Neural cell (in vitro differentiated cells): ENCODE measurements around the gene TNS3. TPM values are rescaled to one million over a fixed set of nuclear protein-coding genes. Genes with fewer than 3 reads are reported as not detected.

ENCODE experiments used
- H2AFZ ChIP-seq: fragments of 200-600, 300-800 bp; sonication (generic), shearing (Covaris generic); 2 replicates; pipeline ENCODE4 v1.6.0; 2014; ENCODE audit warnings: low read depth, mild to moderate bottlenecking, antibody characterized with exemption, low read length, moderate library complexity
- H3F3A ChIP-seq: fragments of 200-600 bp; shearing (Covaris generic); 2 replicates; pipeline ENCODE4 v1.6.1; 2016; ENCODE audit warnings: mild to moderate bottlenecking, moderate library complexity, mixed read lengths, antibody characterized with exemption, low read length; ENCODE audit not compliant: insufficient read depth, poor library complexity, severe bottlenecking
- H3K27ac ChIP-seq: fragments of 200-600, 300-800 bp; sonication (generic), shearing (Covaris generic); 2 replicates; pipeline ENCODE4 v1.5.1; 2014; ENCODE audit warnings: mild to moderate bottlenecking, low read length, moderate library complexity
- H3K27me3 ChIP-seq: fragments of 300-800, 200-600 bp; sonication (generic), shearing (Covaris generic); 2 replicates; pipeline ENCODE4 v1.6.0; 2014; ENCODE audit warnings: mild to moderate bottlenecking, low read depth, low read length, moderate library complexity; ENCODE audit not compliant: insufficient read depth
- H3K36me3 ChIP-seq: fragments of 300-800, 200-600 bp; sonication (generic), shearing (Covaris generic); 2 replicates; pipeline ENCODE4 v1.5.1; 2014; ENCODE audit warnings: mild to moderate bottlenecking, antibody characterized with exemption, low read length, moderate library complexity; ENCODE audit not compliant: insufficient read depth
- H3K4me2 ChIP-seq: fragments of 300-800, 200-600 bp; sonication (generic), shearing (Covaris generic); 2 replicates; pipeline ENCODE4 v1.6.0; 2014; ENCODE audit warnings: mild to moderate bottlenecking, low read length
- H3K4me3 ChIP-seq: fragments of 300-800, 200-600 bp; sonication (generic), shearing (Covaris generic); 2 replicates; pipeline ENCODE4 v1.5.1; 2014; ENCODE audit warnings: mild to moderate bottlenecking, low read length, moderate library complexity
- H3K79me2 ChIP-seq: fragments of 200-600 bp; shearing (Covaris generic); replicated peaks from 2 replicates; pipeline ENCODE4 v1.6.0; 2014; ENCODE audit warnings: mild to moderate bottlenecking, low read length, moderate library complexity; ENCODE audit not compliant: insufficient read depth
- H3K9ac ChIP-seq: fragments of 300-800, 200-600 bp; sonication (generic), shearing (Covaris generic); 2 replicates; pipeline ENCODE4 v1.6.1; 2016; ENCODE audit warnings: mild to moderate bottlenecking, low read length, mixed read lengths
- H3K9me2 ChIP-seq: fragments of 200-600 bp; shearing (Covaris generic); 2 replicates; pipeline ENCODE4 v1.6.1; 2016; ENCODE audit warnings: mild to moderate bottlenecking, low read length, mixed read lengths; ENCODE audit not compliant: insufficient read depth
- H3K9me3 ChIP-seq: fragments of 200-600, 300-800 bp; sonication (generic), shearing (Covaris generic); 2 replicates; pipeline ENCODE4 v1.6.1; 2016; ENCODE audit warnings: mild to moderate bottlenecking, mixed run types, low read length, moderate library complexity, mixed read lengths
- H4K20me1 ChIP-seq: fragments of 200-600 bp; shearing (Covaris generic); 2 replicates; pipeline ENCODE4 v1.6.1; 2016; ENCODE audit warnings: mild to moderate bottlenecking, mixed run types; ENCODE audit not compliant: insufficient read depth
- EP300 ChIP-seq: fragments of 450-650 bp; conservative IDR thresholded peaks from 2 replicates; pipeline ENCODE4 v1.6.1; 2014; ENCODE audit warnings: antibody characterized with exemption, mild to moderate bottlenecking, moderate library complexity; ENCODE audit not compliant: poor library complexity, severe bottlenecking
- EZH2 ChIP-seq: fragments of 200-600, 300-800 bp; shearing (Covaris generic), sonication (generic); IDR thresholded peaks from 2 replicates; pipeline ENCODE4 v1.6.1; 2014; ENCODE audit warnings: antibody characterized with exemption, low read length, borderline replicate concordance, mild to moderate bottlenecking; ENCODE audit not compliant: insufficient read depth, poor library complexity, severe bottlenecking
- MXI1 ChIP-seq: fragments of 450-650 bp; conservative IDR thresholded peaks from 2 replicates; pipeline ENCODE4 v1.6.1; 2014; ENCODE audit warnings: antibody characterized with exemption, mild to moderate bottlenecking; ENCODE audit not compliant: poor library complexity, severe bottlenecking
- POLR2AphosphoS5 ChIP-seq: IDR thresholded peaks from 2 replicates; pipeline ENCODE4 v1.6.1; 2012
- RAD21 ChIP-seq: fragments of 450-650 bp; conservative IDR thresholded peaks from 2 replicates; pipeline ENCODE4 v1.6.1; 2014; ENCODE audit warnings: antibody characterized with exemption, mild to moderate bottlenecking, moderate library complexity
- SMC3 ChIP-seq: fragments of 450-650 bp; conservative IDR thresholded peaks from 2 replicates; pipeline ENCODE4 v1.6.1; 2014; ENCODE audit warnings: antibody characterized with exemption, mild to moderate bottlenecking, moderate library complexity; ENCODE audit not compliant: poor library complexity
- TAF1 ChIP-seq: IDR thresholded peaks from 2 replicates; pipeline ENCODE4 v1.6.1; 2012; ENCODE audit warnings: low read depth
- polyA plus RNA-seq: library from polyadenylated mRNA; depleted of rRNA; stranded (reverse); fragments of >200 nt; gene quantifications from 2 replicates; pipeline ENCODE4 v1.2.3, GENCODE V29; 2014
- TF ChIP-seq, protein P1 (sequence below): fragments of 450-650 bp; IDR thresholded peaks from 2 replicates; pipeline ENCODE4 v1.5.1; 2014; ENCODE audit warnings: antibody characterized with exemption, mild to moderate bottlenecking, moderate library complexity; ENCODE audit not compliant: poor library complexity, severe bottlenecking
- TF ChIP-seq, protein P2 (sequence below): IDR thresholded peaks from 2 replicates; pipeline ENCODE4 v1.6.1; 2012; ENCODE audit warnings: borderline replicate concordance

The TNS3 gene
- polyA plus RNA-seq, 1 donor from 2014 or later = 0.58 TPM

DNA sequence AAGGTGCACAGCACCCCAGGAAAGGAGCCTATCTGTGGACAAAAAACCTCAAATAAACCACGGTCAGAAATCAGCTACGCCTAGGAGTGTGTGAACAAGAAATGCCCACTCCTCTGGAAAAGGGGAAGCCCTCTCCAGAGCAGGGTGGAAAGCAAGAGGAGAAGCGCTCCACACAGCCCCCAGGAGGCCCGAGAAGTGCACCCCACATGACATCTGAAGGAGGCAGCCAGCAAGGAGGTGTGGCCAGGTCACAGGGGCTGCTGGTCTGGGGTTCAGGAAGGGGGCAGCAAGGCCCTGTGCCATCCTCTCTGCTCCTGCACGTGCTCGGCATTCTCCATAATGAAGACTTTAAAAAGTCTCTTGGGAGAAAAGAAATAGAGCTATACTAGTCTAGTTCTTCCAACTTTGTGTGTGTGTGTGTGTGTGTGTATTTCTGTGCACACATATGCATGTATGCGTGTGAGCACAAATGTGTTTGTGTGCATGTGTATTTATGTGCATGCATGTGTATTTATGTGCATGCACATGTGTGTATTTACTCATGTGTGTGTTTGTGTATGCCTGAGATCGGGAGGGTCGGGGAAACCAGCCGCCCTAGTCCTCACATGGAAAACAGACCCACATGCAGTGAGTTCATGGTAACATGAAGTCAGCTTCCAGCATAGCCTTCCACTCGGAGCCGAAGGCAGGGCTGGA is 76.5 kb downstream of the TNS3 start:
- H3K27ac ChIP-seq = no peak overlapping the region
- H3K79me2 ChIP-seq = no peaks in the 10 kb centered on the region
- H3K36me3 ChIP-seq = no peaks in the 10 kb centered on the region

DNA sequence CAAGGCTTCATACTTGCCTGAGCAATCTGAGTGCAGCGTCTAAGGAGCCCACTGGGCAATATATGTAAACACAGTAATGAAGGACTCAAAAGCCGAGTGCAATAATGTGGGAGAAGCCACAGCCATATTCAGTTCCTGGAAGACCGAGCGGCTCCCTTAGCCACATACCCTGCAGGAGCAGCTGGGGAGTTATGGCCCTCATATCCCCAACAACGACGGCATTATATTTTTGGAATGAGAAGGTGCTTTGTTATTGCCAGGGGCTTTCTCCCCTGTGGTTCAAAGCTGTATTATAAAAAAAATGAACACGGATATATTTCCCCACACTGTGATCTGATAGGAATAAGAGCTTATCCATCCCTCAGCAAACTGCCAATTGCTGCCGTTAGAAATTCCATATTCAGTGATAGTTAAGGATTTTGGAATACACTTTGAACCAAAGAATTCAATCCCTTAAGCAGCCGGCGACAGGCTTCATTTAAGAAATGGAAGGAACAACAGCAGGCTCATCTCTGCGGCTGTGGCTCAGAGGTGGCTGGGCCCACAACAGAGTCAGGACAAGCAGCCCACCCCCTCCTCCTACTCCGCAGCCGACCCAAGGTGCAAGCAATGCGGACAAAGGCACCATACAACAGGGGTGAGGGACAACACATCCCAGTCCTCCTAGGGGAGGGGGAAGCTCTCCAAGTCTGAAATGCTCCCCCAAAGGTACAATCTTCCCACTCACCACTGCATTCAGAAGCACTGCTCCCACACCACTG is 77.2 kb downstream of the TNS3 start:
- H3K4me3 ChIP-seq = no peak overlapping the region
- no peak overlapping the region for H2AFZ ChIP-seq
- H3K9me2 ChIP-seq = no peaks in the 10 kb centered on the region
- no peaks in the 10 kb centered on the region for H3K36me3 ChIP-seq
- TF ChIP-seq RAD21 (no peak), POLR2AphosphoS5 (no peak), MXI1 (no peak), SMC3 (no peak), EP300 (no peak), TAF1 (no peak), EZH2 (no peak)
- TF ChIP-seq, protein P1, sequence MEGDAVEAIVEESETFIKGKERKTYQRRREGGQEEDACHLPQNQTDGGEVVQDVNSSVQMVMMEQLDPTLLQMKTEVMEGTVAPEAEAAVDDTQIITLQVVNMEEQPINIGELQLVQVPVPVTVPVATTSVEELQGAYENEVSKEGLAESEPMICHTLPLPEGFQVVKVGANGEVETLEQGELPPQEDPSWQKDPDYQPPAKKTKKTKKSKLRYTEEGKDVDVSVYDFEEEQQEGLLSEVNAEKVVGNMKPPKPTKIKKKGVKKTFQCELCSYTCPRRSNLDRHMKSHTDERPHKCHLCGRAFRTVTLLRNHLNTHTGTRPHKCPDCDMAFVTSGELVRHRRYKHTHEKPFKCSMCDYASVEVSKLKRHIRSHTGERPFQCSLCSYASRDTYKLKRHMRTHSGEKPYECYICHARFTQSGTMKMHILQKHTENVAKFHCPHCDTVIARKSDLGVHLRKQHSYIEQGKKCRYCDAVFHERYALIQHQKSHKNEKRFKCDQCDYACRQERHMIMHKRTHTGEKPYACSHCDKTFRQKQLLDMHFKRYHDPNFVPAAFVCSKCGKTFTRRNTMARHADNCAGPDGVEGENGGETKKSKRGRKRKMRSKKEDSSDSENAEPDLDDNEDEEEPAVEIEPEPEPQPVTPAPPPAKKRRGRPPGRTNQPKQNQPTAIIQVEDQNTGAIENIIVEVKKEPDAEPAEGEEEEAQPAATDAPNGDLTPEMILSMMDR = no peak
- TF ChIP-seq, protein P2, sequence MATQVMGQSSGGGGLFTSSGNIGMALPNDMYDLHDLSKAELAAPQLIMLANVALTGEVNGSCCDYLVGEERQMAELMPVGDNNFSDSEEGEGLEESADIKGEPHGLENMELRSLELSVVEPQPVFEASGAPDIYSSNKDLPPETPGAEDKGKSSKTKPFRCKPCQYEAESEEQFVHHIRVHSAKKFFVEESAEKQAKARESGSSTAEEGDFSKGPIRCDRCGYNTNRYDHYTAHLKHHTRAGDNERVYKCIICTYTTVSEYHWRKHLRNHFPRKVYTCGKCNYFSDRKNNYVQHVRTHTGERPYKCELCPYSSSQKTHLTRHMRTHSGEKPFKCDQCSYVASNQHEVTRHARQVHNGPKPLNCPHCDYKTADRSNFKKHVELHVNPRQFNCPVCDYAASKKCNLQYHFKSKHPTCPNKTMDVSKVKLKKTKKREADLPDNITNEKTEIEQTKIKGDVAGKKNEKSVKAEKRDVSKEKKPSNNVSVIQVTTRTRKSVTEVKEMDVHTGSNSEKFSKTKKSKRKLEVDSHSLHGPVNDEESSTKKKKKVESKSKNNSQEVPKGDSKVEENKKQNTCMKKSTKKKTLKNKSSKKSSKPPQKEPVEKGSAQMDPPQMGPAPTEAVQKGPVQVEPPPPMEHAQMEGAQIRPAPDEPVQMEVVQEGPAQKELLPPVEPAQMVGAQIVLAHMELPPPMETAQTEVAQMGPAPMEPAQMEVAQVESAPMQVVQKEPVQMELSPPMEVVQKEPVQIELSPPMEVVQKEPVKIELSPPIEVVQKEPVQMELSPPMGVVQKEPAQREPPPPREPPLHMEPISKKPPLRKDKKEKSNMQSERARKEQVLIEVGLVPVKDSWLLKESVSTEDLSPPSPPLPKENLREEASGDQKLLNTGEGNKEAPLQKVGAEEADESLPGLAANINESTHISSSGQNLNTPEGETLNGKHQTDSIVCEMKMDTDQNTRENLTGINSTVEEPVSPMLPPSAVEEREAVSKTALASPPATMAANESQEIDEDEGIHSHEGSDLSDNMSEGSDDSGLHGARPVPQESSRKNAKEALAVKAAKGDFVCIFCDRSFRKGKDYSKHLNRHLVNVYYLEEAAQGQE = no peak
- H3K27me3 ChIP-seq = no peaks in the 10 kb centered on the region
- no peaks in the 10 kb centered on the region for H3K9me3 ChIP-seq
- no peak overlapping the region for H3K27ac ChIP-seq
- H3K4me2 ChIP-seq = no peak overlapping the region
- H3F3A ChIP-seq = no peaks in the 10 kb centered on the region
- H4K20me1 ChIP-seq = no peaks in the 10 kb centered on the region
- no peaks in the 10 kb centered on the region for H3K79me2 ChIP-seq
- no peak overlapping the region for H3K9ac ChIP-seq

More for the DNA sequence above, 76.5 kb downstream of the TNS3 start:
- TF ChIP-seq MXI1 (no peak), POLR2AphosphoS5 (no peak), RAD21 (no peak), TAF1 (no peak)
- H3K9ac ChIP-seq = no peak overlapping the region
- H3K27me3 ChIP-seq = no peaks in the 10 kb centered on the region
- H4K20me1 ChIP-seq = no peaks in the 10 kb centered on the region
- H3K4me2 ChIP-seq = no peak overlapping the region
- no peak overlapping the region for H3K4me3 ChIP-seq
- no peak overlapping the region for H2AFZ ChIP-seq
- no peaks in the 10 kb centered on the region for H3K9me3 ChIP-seq
- H3K9me2 ChIP-seq = no peaks in the 10 kb centered on the region
- no peaks in the 10 kb centered on the region for H3F3A ChIP-seq
